ENCODE measurements around the gene ASPHD2.

Gene ASPHD2

DNA sequence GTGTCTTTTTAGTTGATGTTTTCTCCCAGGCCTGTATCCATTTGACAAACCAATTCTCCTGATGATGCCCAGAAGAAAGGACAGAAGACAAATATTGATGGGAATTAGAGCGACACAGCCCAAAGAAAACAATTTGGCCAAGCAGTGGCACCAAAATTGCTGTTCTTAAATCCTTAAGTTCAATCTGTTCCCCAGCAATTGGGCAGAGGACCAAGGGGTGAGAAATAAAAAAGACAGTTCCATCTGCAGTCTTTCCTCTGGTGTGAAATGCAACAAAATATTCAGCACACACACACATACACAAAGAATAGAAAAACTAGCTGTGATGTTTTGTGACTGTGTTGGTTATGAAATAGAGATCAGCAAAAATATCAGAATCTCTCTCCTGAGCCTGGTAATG, 38.0 kb upstream of the ASPHD2 start:
- no peak overlapping the region for H3K4me3 ChIP-seq (ENCODE audit: low read depth, low read length)
- DNase-seq (ENCODE audit: low read depth): no peak
- TF ChIP-seq, protein P1, sequence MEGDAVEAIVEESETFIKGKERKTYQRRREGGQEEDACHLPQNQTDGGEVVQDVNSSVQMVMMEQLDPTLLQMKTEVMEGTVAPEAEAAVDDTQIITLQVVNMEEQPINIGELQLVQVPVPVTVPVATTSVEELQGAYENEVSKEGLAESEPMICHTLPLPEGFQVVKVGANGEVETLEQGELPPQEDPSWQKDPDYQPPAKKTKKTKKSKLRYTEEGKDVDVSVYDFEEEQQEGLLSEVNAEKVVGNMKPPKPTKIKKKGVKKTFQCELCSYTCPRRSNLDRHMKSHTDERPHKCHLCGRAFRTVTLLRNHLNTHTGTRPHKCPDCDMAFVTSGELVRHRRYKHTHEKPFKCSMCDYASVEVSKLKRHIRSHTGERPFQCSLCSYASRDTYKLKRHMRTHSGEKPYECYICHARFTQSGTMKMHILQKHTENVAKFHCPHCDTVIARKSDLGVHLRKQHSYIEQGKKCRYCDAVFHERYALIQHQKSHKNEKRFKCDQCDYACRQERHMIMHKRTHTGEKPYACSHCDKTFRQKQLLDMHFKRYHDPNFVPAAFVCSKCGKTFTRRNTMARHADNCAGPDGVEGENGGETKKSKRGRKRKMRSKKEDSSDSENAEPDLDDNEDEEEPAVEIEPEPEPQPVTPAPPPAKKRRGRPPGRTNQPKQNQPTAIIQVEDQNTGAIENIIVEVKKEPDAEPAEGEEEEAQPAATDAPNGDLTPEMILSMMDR (IDR thresholded peaks at IDR 0.05; ENCODE audit: control insufficient read depth, extremely low read depth, insufficient read depth): no peak

DNA sequence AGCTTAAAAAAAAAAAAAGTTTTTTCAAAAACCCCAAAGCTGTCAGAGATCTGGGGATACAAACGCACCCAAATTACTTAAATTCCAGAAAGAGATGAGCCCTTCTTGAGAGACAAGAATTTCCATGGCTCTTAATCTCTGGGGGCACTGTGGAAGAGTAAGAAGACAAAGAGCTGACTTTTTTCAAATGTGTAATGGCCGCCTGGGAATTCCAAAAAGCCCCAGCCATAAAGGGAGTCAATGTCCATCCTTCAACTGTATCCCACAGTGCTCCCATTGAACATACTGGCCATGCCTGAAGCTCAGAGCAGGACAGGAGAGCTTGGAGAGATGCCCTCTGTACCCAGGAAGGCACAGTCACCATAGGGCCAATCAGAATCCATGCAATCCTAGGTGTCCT, 37.4 kb upstream of the ASPHD2 start:
- no peak for DNase-seq (ENCODE audit: low read depth)
- TF ChIP-seq, protein P1 (IDR thresholded peaks at IDR 0.05; ENCODE audit: control insufficient read depth, extremely low read depth, insufficient read depth): no peak
- H3K4me3 ChIP-seq (ENCODE audit: low read depth, low read length): no peak overlapping the region

DNA sequence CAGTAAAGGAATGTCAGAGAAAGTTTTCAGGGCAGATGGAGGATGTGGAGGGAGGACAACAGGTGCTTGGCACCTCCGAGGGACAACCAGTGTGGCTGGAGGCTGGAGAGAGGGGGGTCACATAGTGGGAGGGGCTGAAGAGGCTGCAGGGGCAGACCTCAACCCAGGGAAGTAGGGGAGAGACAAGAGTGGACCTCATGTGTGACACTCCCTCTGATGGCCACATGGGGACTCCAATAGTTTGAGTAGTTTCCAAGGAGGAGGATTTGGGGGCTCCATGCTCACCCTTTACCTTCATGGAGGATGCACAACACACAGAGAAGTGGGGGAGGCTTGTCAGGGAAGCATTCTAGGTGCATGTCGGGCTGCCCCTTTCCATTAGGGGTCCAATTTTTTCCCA, 35.1 kb upstream of the ASPHD2 start:
- TF ChIP-seq, protein P1 (IDR thresholded peaks at IDR 0.05; ENCODE audit: control insufficient read depth, extremely low read depth, insufficient read depth): no peak
- H3K4me3 ChIP-seq (ENCODE audit: low read depth, low read length): no peak overlapping the region
- DNase-seq (ENCODE audit: low read depth): no peak

DNA sequence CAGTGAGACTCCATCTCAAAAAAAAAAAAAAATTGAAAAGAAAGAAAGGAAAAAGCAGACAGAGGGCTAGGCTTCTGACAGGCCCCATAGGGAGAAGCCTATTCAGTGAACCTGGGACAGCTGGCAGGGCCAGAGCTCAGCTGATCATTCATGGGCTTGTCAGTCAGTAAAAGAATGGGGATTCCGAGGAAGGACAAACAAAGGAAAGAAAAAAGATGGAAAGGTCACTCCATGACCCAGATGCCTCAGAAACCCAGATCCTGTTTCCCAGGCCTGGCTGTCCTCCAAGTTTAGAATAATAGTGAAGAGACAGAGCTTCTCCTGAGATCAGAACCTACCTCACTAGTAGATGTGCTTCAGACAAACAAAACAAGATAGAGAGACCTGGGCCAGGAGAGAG, 34.3 kb upstream of the ASPHD2 start:
- TF ChIP-seq, protein P1 (IDR thresholded peaks at IDR 0.05; ENCODE audit: control insufficient read depth, extremely low read depth, insufficient read depth): no peak
- DNase-seq (ENCODE audit: low read depth): no peak
- H3K4me3 ChIP-seq (ENCODE audit: low read depth, low read length): no peak overlapping the region

DNA sequence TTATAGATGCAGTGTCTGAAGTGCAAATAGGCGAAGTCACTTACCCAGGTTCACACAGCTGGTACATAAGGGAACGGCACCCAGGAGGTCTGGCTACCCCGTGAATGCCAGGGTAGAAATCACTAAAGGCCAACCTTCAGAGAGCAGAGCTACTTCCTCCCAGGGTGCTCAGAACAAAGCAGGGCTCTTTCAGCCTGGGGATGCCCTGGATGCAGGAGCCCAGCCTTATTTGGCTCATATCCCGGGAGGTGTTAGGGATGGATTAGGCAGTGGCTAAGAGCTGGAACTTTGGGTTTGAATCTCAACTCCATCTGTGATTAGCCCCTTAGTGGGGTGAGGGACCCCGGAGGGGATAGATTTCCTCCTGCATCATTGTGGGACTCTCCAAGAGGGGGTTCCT, 33.1 kb upstream of the ASPHD2 start:
- TF ChIP-seq, protein P1 (IDR thresholded peaks at IDR 0.05; ENCODE audit: control insufficient read depth, extremely low read depth, insufficient read depth): no peak
- H3K4me3 ChIP-seq (ENCODE audit: low read depth, low read length): no peak overlapping the region
- DNase-seq (ENCODE audit: low read depth): no peak

DNA sequence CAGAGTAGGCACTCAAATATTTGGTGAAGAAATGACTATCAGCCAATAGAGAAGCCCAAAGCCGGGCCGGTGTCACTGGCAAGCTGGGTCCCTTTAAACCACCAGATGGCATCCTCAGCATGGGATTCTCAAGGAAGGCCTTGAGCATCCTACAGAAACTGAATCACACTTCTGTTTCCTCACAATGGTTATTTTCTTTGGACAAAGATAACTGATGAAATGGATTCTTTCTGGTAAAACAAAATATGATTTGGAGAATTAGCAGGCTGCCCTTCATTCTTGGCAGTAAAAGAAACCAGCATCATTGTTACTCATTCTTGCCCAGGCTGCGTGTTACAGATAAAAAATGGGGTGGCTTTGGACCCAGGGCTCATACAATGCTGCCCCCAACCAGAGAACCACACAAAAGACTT, 30.3 kb upstream of the ASPHD2 start:
- no peak overlapping the region for H3K4me3 ChIP-seq (ENCODE audit: low read depth, low read length)
- DNase-seq (ENCODE audit: low read depth): peak; percentile 21
- TF ChIP-seq, protein P1 (IDR thresholded peaks at IDR 0.05; ENCODE audit: control insufficient read depth, extremely low read depth, insufficient read depth): peak; percentile 65

DNA sequence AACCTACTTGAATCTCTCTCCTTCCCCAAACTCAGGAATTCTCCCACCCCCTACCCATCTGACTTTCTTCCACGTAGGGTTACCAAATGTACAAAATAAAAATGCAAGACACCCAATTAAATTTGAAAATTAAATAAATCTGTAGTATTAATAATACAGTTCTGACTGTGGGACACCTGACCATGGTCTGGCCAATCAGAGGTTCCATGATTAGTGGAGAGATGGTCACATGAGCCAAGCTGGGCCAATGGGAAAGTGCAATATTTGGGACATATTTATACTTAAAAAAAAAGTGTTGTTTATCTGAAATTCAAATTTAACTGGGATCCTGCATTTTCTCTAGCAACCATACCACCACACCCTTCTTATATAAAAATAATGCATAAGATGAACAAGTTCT, 29.8 kb upstream of the ASPHD2 start:
- no peak for DNase-seq (ENCODE audit: low read depth)
- no peak overlapping the region for H3K4me3 ChIP-seq (ENCODE audit: low read depth, low read length)
- TF ChIP-seq, protein P1 (IDR thresholded peaks at IDR 0.05; ENCODE audit: control insufficient read depth, extremely low read depth, insufficient read depth): no peak

Measured in LNCaP clone FGC (cell line).